OCI-LY1 (cell line): Measurements from ENCODE around the gene GDF15.
A peak's percentile ranks its signal among the peaks of the same experiment; 100 is the strongest.

ENCODE experiments used
- H2AFZ ChIP-seq: fragments of 200-600 bp; sonication (generic), shearing (Covaris generic); 2 replicates; pipeline ENCODE4 v1.6.0; 2014; ENCODE audit warnings: antibody characterized with exemption, mild to moderate bottlenecking, low read length
- H3F3A ChIP-seq: fragments of 200-600 bp; sonication (generic), shearing (Covaris generic); 2 replicates; pipeline ENCODE4 v1.6.0; 2014; ENCODE audit warnings: mild to moderate bottlenecking, antibody characterized with exemption, low read length, moderate library complexity; ENCODE audit not compliant: insufficient read depth
- H3K27ac ChIP-seq: fragments of 200-600 bp; sonication (generic); 2 replicates; pipeline ENCODE4 v1.5.1; 2014; ENCODE audit warnings: low read length, mixed run types, mild to moderate bottlenecking, low read depth; ENCODE audit not compliant: poor library complexity, severe bottlenecking
- H3K27me3 ChIP-seq: fragments of 200-600 bp; sonication (generic); 2 replicates; pipeline ENCODE4 v1.6.0; 2014; ENCODE audit warnings: antibody characterized with exemption, mild to moderate bottlenecking, low read length, moderate library complexity; ENCODE audit not compliant: insufficient read depth
- H3K36me3 ChIP-seq: fragments of 200-600 bp; sonication (generic); 2 replicates; pipeline ENCODE4 v1.6.1; 2014; ENCODE audit warnings: mild to moderate bottlenecking, antibody characterized with exemption, low read length, moderate library complexity, mixed read lengths; ENCODE audit not compliant: insufficient read depth
- H3K4me1 ChIP-seq: fragments of 200-600 bp; sonication (generic); 2 replicates; pipeline ENCODE4 v1.5.1; 2014; ENCODE audit warnings: mild to moderate bottlenecking, low read length, moderate library complexity; ENCODE audit not compliant: insufficient read depth, severe bottlenecking
- H3K4me2 ChIP-seq: fragments of 200-600 bp; sonication (generic), shearing (Covaris generic); 2 replicates; pipeline ENCODE4 v1.6.1; 2014; ENCODE audit warnings: low read length
- H3K4me3 ChIP-seq: fragments of 200-600 bp; sonication (generic); 2 replicates; pipeline ENCODE4 v1.5.1; 2014; ENCODE audit warnings: low read length, low read depth, mild to moderate bottlenecking, mixed read lengths; ENCODE audit not compliant: poor library complexity, severe bottlenecking
- H3K79me2 ChIP-seq: fragments of 200-600 bp; shearing (Covaris generic); 2 replicates; pipeline ENCODE4 v1.6.1; 2016; ENCODE audit warnings: mixed run types, low read length, mixed read lengths; ENCODE audit not compliant: insufficient read depth
- H3K9ac ChIP-seq: fragments of 200-600 bp; sonication (generic), shearing (Covaris generic); 2 replicates; pipeline ENCODE4 v1.6.1; 2014; ENCODE audit warnings: mild to moderate bottlenecking, low read length, mixed read lengths
- H3K9me2 ChIP-seq: fragments of 200-600 bp; sonication (generic), shearing (Covaris generic); 2 replicates; pipeline ENCODE4 v1.6.1; 2014; ENCODE audit warnings: low read depth, mild to moderate bottlenecking, low read length, mixed read lengths
- H3K9me3 ChIP-seq: fragments of 200-600 bp; shearing (Covaris generic); 2 replicates; pipeline ENCODE4 v1.6.1; 2014; ENCODE audit warnings: low read length, mixed read lengths
- H4K20me1 ChIP-seq: fragments of 200-600 bp; sonication (generic), shearing (Covaris generic); 2 replicates; pipeline ENCODE4 v1.6.0; 2016; ENCODE audit warnings: mild to moderate bottlenecking, low read length; ENCODE audit not compliant: insufficient read depth
- CTCF ChIP-seq: fragments of 200-600 bp; sonication (generic), shearing (Covaris generic); IDR thresholded peaks from 2 replicates; pipeline ENCODE4 v1.5.1; 2017; ENCODE audit warnings: mild to moderate bottlenecking, antibody characterized with exemption, low read length, moderate library complexity, mixed read lengths
- EZH2 ChIP-seq: fragments of 200-600 bp; sonication (generic), shearing (Covaris generic); IDR thresholded peaks from 2 replicates; pipeline ENCODE4 v1.8.0; 2017; ENCODE audit warnings: borderline replicate concordance, mixed run types, mild to moderate bottlenecking, antibody characterized with exemption, low read length, moderate library complexity, mixed read lengths

Gene GDF15

DNA sequence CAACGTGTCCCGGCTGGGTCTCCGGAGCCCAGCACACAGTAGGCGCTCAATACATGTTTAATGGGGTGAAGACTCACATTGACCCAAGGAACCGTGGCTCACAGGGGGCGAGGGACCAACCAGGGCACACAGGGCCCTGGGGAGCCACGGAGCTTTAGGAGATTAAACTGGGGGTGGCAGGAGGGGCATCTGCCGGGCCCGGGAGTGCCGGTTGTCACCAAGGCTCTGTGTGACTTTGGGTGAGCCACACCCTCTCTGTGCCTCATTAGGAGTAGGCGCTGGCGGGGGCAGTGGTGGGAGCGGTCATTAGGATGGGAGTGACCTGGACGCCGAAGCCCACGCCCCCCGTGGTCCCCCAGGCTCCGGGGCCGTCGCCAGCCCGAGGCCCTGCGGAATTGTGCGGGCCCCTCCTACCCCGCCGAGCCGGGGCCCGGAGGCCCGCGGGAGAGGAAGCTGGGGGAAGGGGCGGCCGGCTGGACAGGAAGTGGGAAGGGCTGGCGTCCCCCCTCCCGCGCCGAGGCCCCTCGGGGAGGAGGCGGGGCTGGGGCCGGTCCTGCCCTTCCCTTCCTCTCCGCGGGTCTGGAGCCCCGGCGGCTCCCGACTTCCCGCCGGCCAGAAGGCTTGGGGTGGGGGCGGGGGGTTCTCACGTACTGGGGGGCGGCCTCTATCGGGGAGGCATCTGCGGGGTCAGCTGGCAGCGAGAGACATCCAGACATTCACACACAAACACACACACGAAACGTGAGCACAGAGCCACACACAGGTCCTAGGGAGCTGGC lies 31.5 kb downstream of the GDF15 start:
- Histone ChIP-seq H3K36me3 (no peaks in the 10 kb centered on the region), H3K9me2 (no peaks in the 10 kb centered on the region), H3K27me3 (no peaks in the 10 kb centered on the region; the same call in 1 of the 2 replicates), H3K9ac (no peak overlapping the region; the same call in 1 of the 2 replicates), H3K9me3 (no peaks in the 10 kb centered on the region), H2AFZ (no peak overlapping the region), H3K4me1 (peaks cover 39% of the 10 kb centered on the region), H3F3A (no peaks in the 10 kb centered on the region), H3K27ac (no peak overlapping the region), H3K4me2 (peak overlapping the region; percentile 30; the same call in 1 of the 2 replicates), H4K20me1 (no peaks in the 10 kb centered on the region), H3K4me3 (peak overlapping the region; percentile 4), H3K79me2 (no peaks in the 10 kb centered on the region)
- TF ChIP-seq EZH2 (no peak), CTCF (no peak)

- H3K9ac ChIP-seq, result no peak overlapping the region
- no peaks in the 10 kb centered on the region for H3K9me2 ChIP-seq
- H3K79me2 ChIP-seq, result no peaks in the 10 kb centered on the region
- H3K4me1 ChIP-seq, result peaks cover 44% of the 10 kb centered on the region
- H3K9me3 ChIP-seq, result no peaks in the 10 kb centered on the region
- TF ChIP-seq CTCF (no peak), EZH2 (no peak)
- H3F3A ChIP-seq, result no peaks in the 10 kb centered on the region
- no peaks in the 10 kb centered on the region for H3K36me3 ChIP-seq
- H2AFZ ChIP-seq, result no peak overlapping the region
- H4K20me1 ChIP-seq, result no peaks in the 10 kb centered on the region
- H3K27ac ChIP-seq, result no peak overlapping the region
- H3K4me3 ChIP-seq, result no peak overlapping the region
- peak overlapping the region; percentile 30; the same call in 1 of the 2 replicates for H3K4me2 ChIP-seq
- no peaks in the 10 kb centered on the region for H3K27me3 ChIP-seq
These were observed 32.1 kb downstream of the GDF15 start for GRCh38 chr19:18418029-18418482.

GRCh38 chr19:18418483-18419194 lies 32.7 kb downstream of the GDF15 start:
- Histone ChIP-seq H3K4me3 (peak overlapping the region; percentile 65), H3K9ac (peak overlapping the region; percentile 3; the same call in 1 of the 2 replicates), H2AFZ (no peak overlapping the region), H3F3A (no peaks in the 10 kb centered on the region), H3K4me1 (peaks cover 44% of the 10 kb centered on the region), H3K79me2 (no peaks in the 10 kb centered on the region), H3K9me2 (no peaks in the 10 kb centered on the region), H3K9me3 (no peaks in the 10 kb centered on the region), H3K27me3 (no peaks in the 10 kb centered on the region), H4K20me1 (no peaks in the 10 kb centered on the region), H3K36me3 (no peaks in the 10 kb centered on the region), H3K27ac (no peak overlapping the region), H3K4me2 (peak overlapping the region; percentile 85)
- TF ChIP-seq CTCF (no peak), EZH2 (no peak)
